NCI-H2196 (cell line): ENCODE data around the gene CELF6.
"Not testable (repeated sequence)": the region's sequence is repeated elsewhere in the genome, so short reads cannot be mapped to it uniquely, and the experiment has no call there.

Experiments used
- DNase-seq: peaks from one replicate; lab custom pipeline; 2025; ENCODE audit not compliant: unreplicated experiment; lab: John Stamatoyannopoulos, UW

The CELF6 gene

GRCh38 chr15:72318408-72318942, 1.5 kb downstream of the CELF6 start:
- DNase-seq, result no peak

DNA sequence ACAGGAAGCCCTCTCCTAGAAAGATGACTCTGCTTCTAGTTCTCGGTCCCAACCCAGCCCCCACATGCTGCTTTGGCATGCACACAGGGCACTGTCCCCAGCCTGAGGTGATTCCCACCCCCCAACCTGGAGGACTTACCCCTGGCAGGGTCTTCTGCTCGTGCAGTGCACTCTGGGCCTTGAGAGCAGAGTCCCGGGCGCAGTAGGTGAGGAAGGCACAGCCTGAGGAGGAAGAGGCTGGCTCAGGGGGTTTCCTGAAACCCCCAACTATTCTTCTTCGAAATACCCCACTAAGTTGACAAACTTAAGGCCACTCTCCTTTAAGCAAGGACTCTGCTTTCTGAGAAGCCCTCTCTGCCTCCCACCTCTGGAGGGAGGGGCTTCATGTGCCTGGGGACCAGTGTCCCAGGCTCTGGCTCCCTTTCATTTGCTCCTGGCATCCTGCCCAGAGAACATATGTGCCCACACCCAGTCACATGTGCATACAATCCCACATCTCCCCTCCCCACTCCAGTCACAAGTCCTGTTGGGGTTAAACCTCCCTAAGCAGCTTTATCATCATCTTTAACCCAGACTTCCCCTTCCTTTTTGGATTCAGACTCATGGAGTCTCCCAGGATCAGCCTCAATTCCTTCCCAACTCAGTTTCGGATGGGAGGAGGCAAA, 4.1 kb downstream of the CELF6 start:
- DNase-seq, result no peak

- DNase-seq, result no peak
These were observed 6.1 kb downstream of the CELF6 start for GRCh38 chr15:72313881-72314280.

DNA sequence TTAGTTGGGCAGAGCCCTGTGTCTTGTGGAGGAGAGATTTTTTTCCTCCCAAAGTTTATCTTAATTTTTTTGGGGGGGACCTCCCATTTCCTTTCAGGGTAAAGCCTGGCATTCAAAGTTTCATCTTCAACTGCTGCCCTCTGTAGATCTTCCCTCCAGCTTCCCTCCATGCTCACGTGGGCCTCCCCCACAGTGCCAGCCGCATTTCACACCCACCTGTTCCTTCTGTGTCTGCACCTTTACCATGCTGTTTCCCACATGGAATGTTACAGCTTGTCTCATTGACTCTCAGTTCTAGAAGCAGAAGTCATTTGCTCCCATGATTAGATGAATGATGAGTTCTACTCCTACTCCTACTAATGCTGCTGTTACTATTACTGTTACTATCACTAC, 6.5 kb downstream of the CELF6 start:
- no peak for DNase-seq

GRCh38 chr15:72312605-72313447, 7.1 kb downstream of the CELF6 start:
- peak; percentile 52 for DNase-seq

- no peak for DNase-seq
These were observed 12.9 kb downstream of the CELF6 start for GRCh38 chr15:72307026-72307425.

DNA sequence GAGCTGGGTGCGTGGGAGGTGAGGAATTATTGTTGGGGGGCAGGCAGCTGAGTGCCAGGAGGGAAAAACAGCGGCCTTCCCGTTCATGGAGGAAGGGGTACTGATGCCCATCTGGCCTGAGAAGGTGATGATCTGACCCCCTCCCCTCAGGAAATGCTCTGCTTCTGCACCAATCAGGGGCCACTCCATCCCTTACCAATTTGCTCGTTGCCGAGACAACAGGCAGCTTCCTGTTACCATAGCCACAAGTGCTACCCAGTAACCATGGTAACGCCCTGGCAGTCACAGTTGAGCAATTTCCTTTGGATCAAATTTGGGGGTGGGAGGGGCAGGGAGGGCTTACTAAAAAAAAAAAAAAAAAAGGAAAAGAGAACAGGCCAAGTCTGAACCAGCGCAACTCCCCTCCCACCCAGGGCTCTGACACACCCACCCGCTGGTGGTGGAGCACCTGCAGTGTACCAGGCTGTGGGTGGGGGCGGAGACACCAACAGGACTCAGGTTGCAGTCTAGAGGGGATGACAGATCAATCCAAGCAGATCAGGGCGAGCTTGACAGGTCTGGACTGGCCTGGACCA, 13.7 kb downstream of the CELF6 start:
- DNase-seq, result peak; percentile 42

GRCh38 chr15:72304596-72304995, 15.4 kb downstream of the CELF6 start:
- no peak for DNase-seq

DNA sequence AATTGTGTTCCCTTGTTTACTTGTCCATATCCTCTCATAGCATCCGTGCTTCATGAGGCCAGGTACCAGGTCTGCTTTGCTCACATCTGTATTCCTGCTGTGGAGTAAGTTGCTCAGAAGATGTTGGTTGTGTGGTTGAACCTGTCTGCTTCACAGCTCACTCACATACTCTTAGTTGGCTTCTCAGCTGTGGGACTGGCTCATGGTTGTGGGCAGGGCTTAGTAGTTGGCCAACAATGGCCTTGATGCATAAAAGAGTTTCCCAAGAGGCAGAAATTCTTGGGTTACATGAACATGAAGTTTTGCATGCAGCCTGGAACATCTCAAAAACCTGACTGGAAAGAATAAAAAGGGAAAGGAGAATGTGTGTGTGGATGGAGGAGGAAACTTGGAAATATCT, 17.0 kb downstream of the CELF6 start:
- DNase-seq, result no peak

- no peak for DNase-seq
These were observed 30.2 kb downstream of the CELF6 start for GRCh38 chr15:72289597-72290325.

DNA sequence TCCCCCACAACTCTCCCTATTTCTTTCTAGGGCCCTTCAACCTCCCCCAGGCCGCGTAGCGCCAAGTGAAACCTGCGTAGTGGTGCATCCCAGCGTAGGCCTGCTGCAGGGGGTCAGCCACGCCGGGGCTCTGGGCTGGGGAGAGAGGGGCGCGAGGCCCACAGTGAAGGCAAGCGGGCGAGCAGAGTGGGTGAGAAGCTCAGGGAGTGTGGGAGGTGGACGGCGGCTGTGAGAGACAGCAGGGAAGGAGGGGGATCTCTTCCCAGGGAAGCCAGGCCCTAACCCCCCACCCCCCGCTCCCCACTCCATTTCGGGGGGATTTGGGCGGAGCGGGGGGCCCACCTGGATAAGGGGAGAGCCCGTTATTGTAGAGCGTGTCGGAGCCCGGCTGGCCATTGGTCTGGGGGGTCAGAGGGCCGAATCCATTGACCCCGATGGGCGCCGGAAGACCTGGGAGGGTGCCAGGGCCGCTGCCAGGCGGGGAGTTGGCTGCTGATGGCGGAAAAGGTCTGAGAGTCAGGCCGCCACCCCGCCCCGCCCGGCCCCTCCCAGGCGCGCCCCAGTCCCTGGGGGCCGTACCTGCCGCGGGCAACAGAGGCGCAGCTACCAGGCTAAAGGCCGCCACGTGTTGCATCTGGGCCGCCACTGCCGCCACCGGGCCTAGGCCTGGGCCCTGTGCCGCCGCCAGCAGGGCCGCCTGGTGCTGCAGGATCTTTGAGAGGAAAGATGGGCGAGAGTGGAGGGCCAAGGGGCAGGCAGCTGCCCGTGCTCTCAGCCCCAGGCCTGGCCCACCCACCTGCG, 31.0 kb downstream of the CELF6 start:
- DNase-seq, result no peak

DNA sequence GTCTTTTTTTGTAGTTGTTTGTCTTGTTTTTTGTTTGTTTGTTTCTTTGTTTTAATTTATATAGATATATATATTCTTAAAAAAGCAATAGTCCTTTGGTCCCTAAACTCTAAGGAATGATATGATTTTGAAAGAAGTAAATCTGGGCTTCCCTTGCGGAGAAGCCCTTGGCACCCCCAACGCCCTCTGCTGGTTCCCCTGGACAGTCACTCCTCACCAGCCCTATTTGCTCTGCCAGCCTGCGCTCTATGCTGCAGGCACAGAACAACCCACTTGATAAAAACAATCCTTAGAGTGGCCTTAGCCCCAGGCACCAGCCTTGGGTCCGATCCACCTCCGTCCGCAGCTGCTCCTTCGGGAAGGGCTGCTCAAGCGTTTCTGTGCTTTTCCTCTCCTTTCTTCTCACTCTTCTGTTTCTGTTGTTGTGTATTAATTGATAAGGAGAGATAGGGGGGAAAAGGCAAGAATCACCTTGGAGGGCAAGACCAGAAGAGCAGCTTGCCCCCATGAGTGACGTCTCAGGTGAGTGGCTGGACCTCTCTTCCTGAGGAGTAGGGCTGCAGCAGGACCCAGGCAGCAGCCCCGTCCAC, 33.9 kb downstream of the CELF6 start:
- DNase-seq, result no peak

- DNase-seq, result no peak
These were observed 34.6 kb downstream of the CELF6 start for GRCh38 chr15:72285402-72285801.

- DNase-seq, result no peak
These were observed 35.2 kb downstream of the CELF6 start for GRCh38 chr15:72284781-72285180.

GRCh38 chr15:72281713-72282112, 38.2 kb downstream of the CELF6 start:
- no peak for DNase-seq

- no peak for DNase-seq
These were observed 39.2 kb downstream of the CELF6 start for GRCh38 chr15:72280751-72281150.

DNA sequence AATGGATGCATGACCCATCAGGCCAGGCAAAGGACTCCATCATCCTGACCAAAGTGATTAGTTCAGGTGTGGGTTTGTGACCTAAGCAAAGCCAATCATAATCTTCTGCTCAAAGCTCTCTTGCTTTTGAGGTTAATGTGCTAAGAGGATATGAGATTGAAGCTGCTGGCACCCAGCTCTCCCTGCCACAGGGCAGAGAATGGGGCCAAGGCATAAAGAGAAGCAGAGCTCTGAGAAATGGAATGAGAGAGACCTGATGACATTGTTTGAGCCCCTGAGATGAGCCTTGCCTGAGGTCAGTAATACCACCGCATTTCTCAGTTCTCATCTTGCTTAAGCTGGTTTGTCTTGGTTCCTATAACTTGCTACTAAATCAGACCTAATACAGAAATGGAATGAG, 41.2 kb downstream of the CELF6 start:
- no peak for DNase-seq

DNA sequence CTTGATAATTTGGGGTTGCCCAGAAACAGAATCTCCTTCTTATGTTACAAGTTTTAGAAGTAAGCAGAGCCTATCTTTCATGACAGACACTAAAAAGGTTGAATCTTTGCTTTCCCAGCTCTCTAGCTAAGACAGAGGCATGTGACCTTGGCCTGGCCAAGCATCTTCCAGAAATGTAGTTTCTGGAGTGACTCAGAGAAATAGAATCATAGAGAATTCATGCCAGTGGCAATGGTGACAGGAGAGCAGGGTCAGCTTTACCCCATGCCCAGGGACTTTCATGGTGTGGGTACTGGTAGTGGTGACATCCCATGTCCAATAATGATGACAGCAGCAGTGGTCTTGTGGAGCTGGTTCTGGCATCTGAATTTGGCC, 43.6 kb downstream of the CELF6 start:
- DNase-seq, result no peak

GRCh38 chr15:72275635-72276325, 44.2 kb downstream of the CELF6 start:
- DNase-seq, result not testable (repeated sequence)

GRCh38 chr15:72272997-72273352, 47.0 kb downstream of the CELF6 start:
- DNase-seq, result no peak
